Lower leg skin (tissue), 4 donors: ENCODE results near the gene PDE1C. TPM values are rescaled to one million over a fixed set of nuclear protein-coding genes. Genes with fewer than 3 reads are reported as not detected.

ENCODE experiments used
- DNase-seq, 2 donors: peaks; one replicate each; pipeline ENCODE4 v3.0.0-alpha.2; 2019; ENCODE audit warnings: low spot score in 2 of 2
- H3K4me3 ChIP-seq: fragments of 200-600 bp; sonication (generic); 2 replicates; pipeline ENCODE4 v1.5.1; 2017; ENCODE audit warnings: mild to moderate bottlenecking, low read depth; ENCODE audit not compliant: poor library complexity, severe bottlenecking
- CTCF ChIP-seq, 3 donors: fragments of 450-650 bp; IDR thresholded peaks; one replicate each; pipeline ENCODE4 v1.5.1; 2016; ENCODE audit warnings: antibody characterized with exemption in 3 of 3, mild to moderate bottlenecking in 3 of 3, moderate library complexity in 2 of 3
- POLR2A ChIP-seq, 2 donors: fragments of 450-650 bp; IDR thresholded peaks; one replicate each; pipeline ENCODE4 v1.6.1; 2016 to 2017; ENCODE audit warnings: antibody characterized with exemption in 2 of 2, mild to moderate bottlenecking in 1 of 2, moderate library complexity in 1 of 2
- WGBS, 2 donors: methylation state at CpG; one replicate each; pipeline ENCODE4 v1.1.5; 2018; 5-methylcytosine and 5-hydroxymethylcytosine counted together
- intact Hi-C: fragments of 100-400 bp; cut with DNase I; formaldehyde crosslinking; loops from one replicate; pipeline ENCODE4 v1.15.0; 2023; ENCODE audit warnings: low total_unique reads
- total RNA-seq, 4 donors: library from RNA; depleted of rRNA; stranded (reverse); fragments of >200 nt; gene quantifications; one replicate each; pipeline ENCODE4 v1.1.0, GENCODE V29; 2016

PDE1C gene
- total RNA-seq, 4 donors from 2014 or later: 0.53 to 3.5 (median 3.0) TPM

GRCh38 chr7:32108651-32109050, 38.4 kb upstream of the PDE1C start:
- TF ChIP-seq CTCF (IDR thresholded peaks at IDR 0.05) (no peak), POLR2A (IDR thresholded peaks at IDR 0.05) (no peak)
- no peak overlapping the region for H3K4me3 ChIP-seq
- 45 to 47% methylated on average over 2 of the region's 2 CpGs for WGBS, 2 donors
- intact Hi-C loops: no loop called here
- DNase-seq: no peak

GRCh38 chr7:32104766-32105165, 34.6 kb upstream of the PDE1C start:
- no peak overlapping the region for H3K4me3 ChIP-seq
- intact Hi-C loops: no loop called here
- no peak for TF ChIP-seq POLR2A (IDR thresholded peaks at IDR 0.05)
- TF ChIP-seq CTCF (IDR thresholded peaks at IDR 0.05): no peak
- 66 to 70% methylated on average over 2 of the region's 2 CpGs for WGBS, 2 donors
- no peak for DNase-seq

GRCh38 chr7:32103361-32103760, 33.2 kb upstream of the PDE1C start:
- no peak overlapping the region for H3K4me3 ChIP-seq
- WGBS, 2 donors: 63 to 70% methylated on average over 4 of the region's 4 CpGs
- intact Hi-C loops: no loop called here
- no peak for DNase-seq
- no peak for TF ChIP-seq POLR2A (IDR thresholded peaks at IDR 0.05)
- no peak for TF ChIP-seq CTCF (IDR thresholded peaks at IDR 0.05)

- TF ChIP-seq CTCF (IDR thresholded peaks at IDR 0.05) (no peak), POLR2A (IDR thresholded peaks at IDR 0.05) (no peak)
- no peak overlapping the region for H3K4me3 ChIP-seq
- intact Hi-C loops: no loop called here
- 92 to 94% methylated on average over 1 of the region's 1 CpG for WGBS, 2 donors
- DNase-seq: no peak
These were observed 32.2 kb upstream of the PDE1C start for GRCh38 chr7:32102432-32102873.

GRCh38 chr7:32100407-32100907, 30.2 kb upstream of the PDE1C start:
- intact Hi-C loops: no loop called here
- no peak for DNase-seq
- H3K4me3 ChIP-seq: no peak overlapping the region
- no peak for TF ChIP-seq POLR2A (IDR thresholded peaks at IDR 0.05)
- TF ChIP-seq CTCF (IDR thresholded peaks at IDR 0.05): no peak
- 73 to 79% methylated on average over 2 of the region's 2 CpGs for WGBS, 2 donors

GRCh38 chr7:32094516-32094915, 24.3 kb upstream of the PDE1C start:
- no peak for TF ChIP-seq POLR2A (IDR thresholded peaks at IDR 0.05)
- TF ChIP-seq CTCF (IDR thresholded peaks at IDR 0.05): no peak
- WGBS, 2 donors: 86 to 93% methylated on average over 4 of the region's 4 CpGs
- intact Hi-C loops: no loop called here
- H3K4me3 ChIP-seq: no peak overlapping the region
- DNase-seq: no peak
